DND-41 (cell line): Measurements from ENCODE around the gene CABYR.
A peak's percentile ranks its signal among the peaks of the same experiment; 100 is the strongest.

ENCODE experiments used
- ATAC-seq: fragments of 200-7000 bp; cut with Tn5 transposase; 3 replicates; pipeline ENCODE4 v1.9.1; 2021; ENCODE audit warnings: low read depth; ENCODE audit not compliant: insufficient read depth
- DNase-seq: peaks from one replicate; pipeline ENCODE4 v3.0.0-alpha.2; 2020
- H2AFZ ChIP-seq: 2 replicates; pipeline ENCODE4 v1.6.0; 2012; ENCODE audit warnings: low read depth, low read length
- H3K27ac ChIP-seq: 2 replicates; pipeline ENCODE4 v1.5.1; 2012; ENCODE audit warnings: low read length, inconsistent platforms
- H3K27me3 ChIP-seq: fragments of 200-600 bp; sonication (generic); 2 replicates; pipeline ENCODE4 v1.6.0; 2012; ENCODE audit warnings: low read length, mild to moderate bottlenecking, inconsistent platforms; ENCODE audit not compliant: insufficient read depth, poor library complexity
- H3K36me3 ChIP-seq: 2 replicates; pipeline ENCODE4 v1.5.1; 2012; ENCODE audit warnings: low read length, inconsistent platforms; ENCODE audit not compliant: insufficient read depth
- H3K4me1 ChIP-seq: 2 replicates; pipeline ENCODE4 v1.5.1; 2012; ENCODE audit warnings: mild to moderate bottlenecking, low read length; ENCODE audit not compliant: insufficient read depth
- H3K4me2 ChIP-seq: 2 replicates; pipeline ENCODE4 v1.6.0; 2012; ENCODE audit warnings: mild to moderate bottlenecking, moderate library complexity, low read length, inconsistent platforms; ENCODE audit not compliant: insufficient read depth
- H3K4me3 ChIP-seq, 2 experiments: fragments of 200-600 bp in 1 of 2; shearing (Covaris generic) in 1 of 2; 2 replicates each; pipeline ENCODE4 v1.5.1; 2012 to 2016; ENCODE audit warnings: inconsistent platforms in 2 of 2, low read length in 2 of 2, mild to moderate bottlenecking in 2 of 2, low read depth in 1 of 2, moderate library complexity in 1 of 2
- H3K79me2 ChIP-seq: 2 replicates; pipeline ENCODE4 v1.6.0; 2012; ENCODE audit warnings: low read length, inconsistent platforms; ENCODE audit not compliant: insufficient read depth
- H3K9ac ChIP-seq: 2 replicates; pipeline ENCODE4 v1.6.0; 2012; ENCODE audit warnings: low read depth, mild to moderate bottlenecking, inconsistent platforms, low read length, moderate library complexity
- H3K9me3 ChIP-seq: 2 replicates; pipeline ENCODE4 v1.5.1; 2012; ENCODE audit warnings: low read length, moderate library complexity, mild to moderate bottlenecking, inconsistent platforms; ENCODE audit not compliant: insufficient read depth, severe bottlenecking
- H4K20me1 ChIP-seq: 2 replicates; pipeline ENCODE4 v1.6.0; 2012; ENCODE audit warnings: low read length; ENCODE audit not compliant: insufficient read depth
- CTCF ChIP-seq: IDR thresholded peaks from 2 replicates; pipeline ENCODE4 v1.5.1; 2012; ENCODE audit warnings: borderline replicate concordance, low read length, moderate library complexity, mild to moderate bottlenecking; ENCODE audit not compliant: poor library complexity, severe bottlenecking; ENCODE audit errors: extremely low read depth
- EZH2 ChIP-seq: IDR thresholded peaks from 3 replicates; pipeline ENCODE4 v1.6.1; 2012; ENCODE audit warnings: borderline replicate concordance, low read depth, mild to moderate bottlenecking, moderate library complexity, low read length, inconsistent platforms; ENCODE audit not compliant: severe bottlenecking

CABYR gene

GRCh38 chr18:24138789-24139616, at the start of gene CABYR:
Gene CABYR (plus strand): TSS chr18:24139062. CDS start chr18:24143115, 4,053 bp downstream.
- H3K27me3 ChIP-seq = no peaks in the 10 kb centered on the region
- no peak within 1 kb of the TSS for H3K4me2 ChIP-seq
- DNase-seq (no peak), ATAC-seq (peak; percentile 43)
- TF ChIP-seq EZH2 = no peak
- no peak for TF ChIP-seq CTCF
- no peak within 1 kb of the TSS for H3K4me3 ChIP-seq
- H3K27ac ChIP-seq = no peak within 1 kb of the TSS
- H3K9me3 ChIP-seq = no peaks in the 10 kb centered on the region
- H3K9ac ChIP-seq = no peak within 1 kb of the TSS
- no peaks in the 10 kb centered on the region for H3K36me3 ChIP-seq
- H2AFZ ChIP-seq = no peak within 1 kb of the TSS
- no peaks in the 10 kb centered on the region for H3K4me1 ChIP-seq
- H4K20me1 ChIP-seq = no peaks in the 10 kb centered on the region
- H3K79me2 ChIP-seq = no peaks in the 10 kb centered on the region

- peaks cover 40% of the 10 kb centered on the region for H3K36me3 ChIP-seq
- ATAC-seq (no peak), DNase-seq (no peak)
- no peaks in the 10 kb centered on the region for H3K27me3 ChIP-seq
- H3K9me3 ChIP-seq = no peaks in the 10 kb centered on the region
- no peaks in the 10 kb centered on the region for H3K79me2 ChIP-seq
- no peak overlapping the region for H3K9ac ChIP-seq
- no peaks in the 10 kb centered on the region for H3K4me1 ChIP-seq
- H4K20me1 ChIP-seq = no peaks in the 10 kb centered on the region
- no peak overlapping the region for H2AFZ ChIP-seq
- TF ChIP-seq CTCF (no peak), EZH2 (no peak)
- no peak overlapping the region for H3K4me3 ChIP-seq
- H3K4me2 ChIP-seq = no peak overlapping the region
- no peak overlapping the region for H3K27ac ChIP-seq
Measured at GRCh38 chr18:24089076-24089475, 49.8 kb upstream of the CABYR start.

GRCh38 chr18:24089515-24090337, 49.1 kb upstream of the CABYR start:
- DNase-seq (no peak), ATAC-seq (no peak)
- Histone ChIP-seq H2AFZ (no peak overlapping the region), H3K9ac (no peak overlapping the region), H3K36me3 (peaks cover 42% of the 10 kb centered on the region), H3K4me1 (no peaks in the 10 kb centered on the region), H3K79me2 (no peaks in the 10 kb centered on the region), H3K4me2 (no peak overlapping the region), H3K9me3 (no peaks in the 10 kb centered on the region), H3K4me3 (no peak overlapping the region), H4K20me1 (no peaks in the 10 kb centered on the region), H3K27ac (no peak overlapping the region), H3K27me3 (no peaks in the 10 kb centered on the region)
- TF ChIP-seq EZH2 (no peak), CTCF (no peak)
